ENCODE measurements around the gene ZBED2. TPM values are rescaled to one million over a fixed set of nuclear protein-coding genes. Genes with fewer than 3 reads are reported as not detected.

Gene ZBED2
- total RNA-seq, 4 donors from 2014 or later, result not detected

- DNase-seq (no peak), ATAC-seq (no peak)
- no peaks in the 10 kb centered on the region for H3K27me3 ChIP-seq
- no peak overlapping the region for H3K4me3 ChIP-seq
- H3K36me3 ChIP-seq, result no peaks in the 10 kb centered on the region
- no peaks in the 10 kb centered on the region for H3K9me3 ChIP-seq
- no peak for TF ChIP-seq POLR2A (IDR thresholded peaks at IDR 0.05)
- intact Hi-C loops (cut with DNase I; ENCODE audit: low total_unique reads) (no loop called here), in situ Hi-C loops (cut with MboI; ENCODE audit: low sequenced_read_pairs in 4 of 4) (no loop called here)
- no peak overlapping the region for H3K27ac ChIP-seq
- H3K4me1 ChIP-seq, result no peaks in the 10 kb centered on the region
These were observed 2.2 kb downstream of the ZBED2 start for GRCh38 chr3:111592936-111593335.

- in situ Hi-C loops (cut with MboI; ENCODE audit: low sequenced_read_pairs in 4 of 4) (no loop called here), intact Hi-C loops (cut with DNase I; ENCODE audit: low total_unique reads) (no loop called here)
- H3K4me3 ChIP-seq, result no peak overlapping the region
- no peaks in the 10 kb centered on the region for H3K27me3 ChIP-seq
- TF ChIP-seq CTCF (IDR thresholded peaks at IDR 0.05 in 4 of 5, conservative IDR thresholded peaks at IDR 0.05 in 1 of 5) (no peak), POLR2A (IDR thresholded peaks at IDR 0.05) (no peak)
- H3K36me3 ChIP-seq, result no peaks in the 10 kb centered on the region
- DNase-seq, result no peak
- H3K4me1 ChIP-seq, result no peaks in the 10 kb centered on the region
- ATAC-seq, result no peak
- no peaks in the 10 kb centered on the region for H3K9me3 ChIP-seq
- H3K27ac ChIP-seq, result no peak overlapping the region
These were observed 3.0 kb downstream of the ZBED2 start for GRCh38 chr3:111592143-111592542.

GRCh38 chr3:111591555-111591954 lies 3.6 kb downstream of the ZBED2 start:
- H3K27ac ChIP-seq, result no peak overlapping the region
- intact Hi-C loops (cut with DNase I; ENCODE audit: low total_unique reads), result no loop called here
- H3K4me1 ChIP-seq, result no peaks in the 10 kb centered on the region
- no peak overlapping the region for H3K4me3 ChIP-seq
- H3K27me3 ChIP-seq, result no peaks in the 10 kb centered on the region
- TF ChIP-seq POLR2A (IDR thresholded peaks at IDR 0.05) (no peak), CTCF (IDR thresholded peaks at IDR 0.05 in 4 of 5, conservative IDR thresholded peaks at IDR 0.05 in 1 of 5) (no peak)
- H3K36me3 ChIP-seq, result no peaks in the 10 kb centered on the region
- H3K9me3 ChIP-seq, result no peaks in the 10 kb centered on the region
- ATAC-seq (no peak), DNase-seq (no peak)
- in situ Hi-C loops (cut with MboI; ENCODE audit: low sequenced_read_pairs in 4 of 4), result no loop called here

- H3K9me3 ChIP-seq, result no peaks in the 10 kb centered on the region
- no peaks in the 10 kb centered on the region for H3K4me1 ChIP-seq
- in situ Hi-C loops (cut with MboI; ENCODE audit: low sequenced_read_pairs in 4 of 4) (no loop called here), intact Hi-C loops (cut with DNase I; ENCODE audit: low total_unique reads) (no loop called here)
- H3K27ac ChIP-seq, result no peak overlapping the region
- TF ChIP-seq CTCF (IDR thresholded peaks at IDR 0.05 in 4 of 5, conservative IDR thresholded peaks at IDR 0.05 in 1 of 5) (no peak), POLR2A (IDR thresholded peaks at IDR 0.05) (no peak)
- ATAC-seq (no peak), DNase-seq (no peak)
- H3K36me3 ChIP-seq, result no peaks in the 10 kb centered on the region
- no peaks in the 10 kb centered on the region for H3K27me3 ChIP-seq
- no peak overlapping the region for H3K4me3 ChIP-seq
These were observed 5.0 kb downstream of the ZBED2 start for GRCh38 chr3:111590143-111590491.

GRCh38 chr3:111589303-111590142 lies 5.6 kb downstream of the ZBED2 start:
- in situ Hi-C loops (cut with MboI; ENCODE audit: low sequenced_read_pairs in 4 of 4), result no loop called here
- ATAC-seq, result no peak

More at GRCh38 chr3:111589303-111590142, 5.6 kb downstream of the ZBED2 start:
- Histone ChIP-seq H3K36me3 (no peaks in the 10 kb centered on the region), H3K4me1 (no peaks in the 10 kb centered on the region), H3K27ac (no peak overlapping the region), H3K27me3 (no peaks in the 10 kb centered on the region), H3K4me3 (no peak overlapping the region), H3K9me3 (no peaks in the 10 kb centered on the region)
- TF ChIP-seq CTCF (IDR thresholded peaks at IDR 0.05 in 4 of 5, conservative IDR thresholded peaks at IDR 0.05 in 1 of 5), result no peak
- no peak for TF ChIP-seq POLR2A (IDR thresholded peaks at IDR 0.05)
- intact Hi-C loops (cut with DNase I; ENCODE audit: low total_unique reads), result no loop called here
- no peak for DNase-seq
